SIG-M5 (cell line): ENCODE data around the gene ACOX1.

Experiments
- DNase-seq: peaks from one replicate; lab custom pipeline; 2025; lab: John Stamatoyannopoulos, UW

The ACOX1 gene

DNA sequence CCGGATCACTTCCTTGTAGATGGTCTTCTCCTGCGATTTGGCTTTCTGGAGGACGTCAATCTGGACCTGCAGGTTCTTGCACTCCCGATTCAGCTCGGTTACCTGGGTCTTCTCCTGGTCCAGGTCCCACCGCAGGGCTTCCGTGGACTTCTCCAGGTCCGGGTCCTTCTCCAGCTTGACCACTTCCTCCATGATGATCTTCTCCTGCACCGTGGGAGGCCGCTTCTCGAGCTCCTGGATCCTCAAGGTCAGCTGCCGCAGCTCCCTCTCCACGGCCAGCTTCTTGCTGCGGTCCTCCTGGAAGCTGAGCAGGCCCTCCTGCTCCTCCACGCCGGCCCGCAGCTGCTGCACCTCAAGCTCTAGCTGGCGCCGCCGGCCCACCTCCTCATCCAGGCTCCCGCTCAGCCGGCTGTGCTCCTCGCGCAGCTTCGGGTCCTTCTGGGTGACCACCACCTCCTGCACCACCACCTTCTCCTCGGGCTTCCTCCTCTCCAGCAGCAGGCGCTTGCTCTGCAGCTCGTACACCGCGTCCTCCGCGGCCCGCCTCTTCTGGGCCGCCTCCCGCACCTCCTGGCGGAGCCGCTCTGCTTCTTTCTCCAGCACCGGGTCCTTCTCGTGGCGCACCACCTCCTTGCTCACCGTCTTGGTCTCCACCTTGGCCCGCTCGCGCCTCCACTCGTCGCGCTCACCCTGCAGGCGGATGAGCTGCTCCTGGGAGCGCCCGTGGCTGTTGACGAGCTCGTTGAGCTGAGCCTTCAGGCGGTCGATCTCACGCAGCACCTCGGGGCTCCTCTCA is 29.9 kb upstream of the ACOX1 start:
- DNase-seq: no peak

GRCh38 chr17:76008208-76008607 is 29.2 kb upstream of the ACOX1 start:
- no peak for DNase-seq

- DNase-seq: no peak
Measured at GRCh38 chr17:76007850-76008165, 28.8 kb upstream of the ACOX1 start.

GRCh38 chr17:76007131-76007849 is 28.3 kb upstream of the ACOX1 start:
- no peak for DNase-seq

- no peak for DNase-seq
Measured at GRCh38 chr17:76005263-76006149, 26.5 kb upstream of the ACOX1 start.

GRCh38 chr17:76004750-76005262 is 25.8 kb upstream of the ACOX1 start:
- no peak for DNase-seq

GRCh38 chr17:76003915-76004314 is 24.9 kb upstream of the ACOX1 start:
- DNase-seq: no peak

DNA sequence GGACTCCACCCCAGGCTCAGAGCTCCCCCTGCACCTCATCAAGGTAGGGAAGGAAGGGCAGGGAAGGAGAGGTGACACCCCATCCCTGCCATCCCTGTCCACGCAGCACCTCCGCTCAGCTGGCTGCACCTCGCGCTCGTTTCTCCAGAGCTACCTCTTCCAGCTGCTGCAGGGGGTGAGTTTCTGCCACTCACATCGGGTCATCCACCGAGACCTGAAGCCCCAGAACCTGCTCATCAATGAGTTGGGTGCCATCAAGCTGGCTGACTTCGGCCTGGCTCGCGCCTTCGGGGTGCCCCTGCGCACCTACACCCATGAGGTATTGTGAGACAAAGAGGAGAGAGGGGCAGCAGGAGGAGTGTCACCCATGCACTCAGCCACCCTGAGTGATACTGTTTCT is 23.1 kb upstream of the ACOX1 start:
- no peak for DNase-seq

GRCh38 chr17:76000755-76001521 is 22.0 kb upstream of the ACOX1 start, which contains the start of gene CDK3:
TSS of gene CDK3 (plus strand) at chr17:76000855. CDS start at chr17:76001426, 571 bp downstream.
- no peak for DNase-seq

DNA sequence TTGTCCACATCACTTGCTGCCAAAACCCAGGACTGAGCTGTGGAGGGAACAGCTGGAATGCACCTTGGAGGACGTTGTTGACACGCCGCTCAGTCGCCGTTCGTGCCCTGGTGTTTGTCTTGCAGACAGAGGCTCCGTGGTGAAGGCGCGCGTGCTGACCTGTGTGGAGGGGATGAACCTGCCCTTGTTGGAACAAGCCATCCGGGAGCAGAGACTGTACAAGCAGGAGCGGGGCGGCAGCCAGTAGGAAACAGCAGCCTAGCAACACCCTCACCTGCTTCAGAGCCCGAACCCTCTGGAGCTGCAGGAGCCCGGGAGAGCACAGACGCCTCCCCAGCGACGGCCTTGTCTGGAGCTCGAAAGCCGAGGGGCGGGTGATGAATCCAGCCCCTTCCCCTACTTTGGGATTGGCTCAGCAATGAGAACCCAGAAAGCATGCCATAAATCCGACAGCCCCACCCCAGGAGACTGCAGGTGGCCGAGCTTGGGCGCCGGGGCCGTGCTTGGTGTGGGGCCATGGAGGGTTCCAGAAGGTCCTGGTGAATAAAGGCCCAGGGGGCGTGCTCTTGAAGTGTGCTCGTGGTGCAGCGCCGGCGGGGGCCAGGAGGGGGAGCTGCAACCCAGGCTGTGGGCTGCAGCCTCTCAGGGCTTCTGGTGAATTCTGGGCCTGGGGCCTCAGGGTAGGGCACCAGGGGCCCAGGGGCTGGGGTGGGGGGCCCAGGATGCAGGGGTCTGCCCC is 21.2 kb upstream of the ACOX1 start:
- no peak for DNase-seq

GRCh38 chr17:75998327-75998795 is 19.4 kb upstream of the ACOX1 start:
- no peak for DNase-seq

DNA sequence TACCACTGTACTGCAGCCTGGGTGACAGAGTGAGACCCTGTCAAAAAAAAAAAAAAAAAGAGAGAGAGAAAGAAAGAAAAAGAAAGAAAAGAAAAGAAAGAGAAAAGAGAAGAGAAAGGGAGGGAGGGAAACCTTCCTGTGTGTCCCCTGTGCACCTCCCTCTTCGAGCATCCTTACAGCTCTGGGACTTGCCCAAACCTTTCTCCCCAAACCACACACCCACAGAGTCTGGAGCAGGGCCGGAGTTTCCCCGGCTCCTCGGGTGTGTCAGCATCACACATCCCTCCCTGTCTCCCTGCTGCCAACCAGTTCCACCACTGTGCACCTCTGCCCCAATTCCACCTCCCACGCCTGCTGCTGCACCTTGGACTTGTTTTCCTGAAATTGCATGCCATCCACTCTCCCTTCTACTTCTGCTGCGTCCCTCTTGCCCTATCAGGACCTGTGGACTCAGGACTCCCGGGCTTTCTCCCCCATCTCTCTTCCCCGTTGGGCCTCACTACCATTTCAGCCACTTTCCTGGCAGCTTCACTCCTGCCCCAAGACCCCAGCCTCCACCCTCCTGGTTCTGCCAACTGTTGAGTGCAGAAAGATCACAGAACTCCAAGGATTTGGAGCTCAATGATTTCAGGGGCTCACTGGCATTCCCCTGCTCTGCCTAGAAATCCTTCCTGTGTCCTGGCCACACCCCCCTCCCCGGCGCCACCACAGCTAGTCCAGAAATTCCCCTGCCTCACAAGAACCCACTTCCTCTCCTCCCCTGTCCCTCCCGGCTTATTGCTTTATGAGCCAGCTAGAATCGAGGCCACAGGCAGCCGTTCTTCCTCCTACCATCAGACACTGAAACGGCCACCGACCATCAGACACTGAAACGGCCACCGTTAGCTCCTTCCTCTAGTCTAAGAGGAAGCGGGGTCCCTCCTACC is 18.0 kb upstream of the ACOX1 start:
- no peak for DNase-seq

DNA sequence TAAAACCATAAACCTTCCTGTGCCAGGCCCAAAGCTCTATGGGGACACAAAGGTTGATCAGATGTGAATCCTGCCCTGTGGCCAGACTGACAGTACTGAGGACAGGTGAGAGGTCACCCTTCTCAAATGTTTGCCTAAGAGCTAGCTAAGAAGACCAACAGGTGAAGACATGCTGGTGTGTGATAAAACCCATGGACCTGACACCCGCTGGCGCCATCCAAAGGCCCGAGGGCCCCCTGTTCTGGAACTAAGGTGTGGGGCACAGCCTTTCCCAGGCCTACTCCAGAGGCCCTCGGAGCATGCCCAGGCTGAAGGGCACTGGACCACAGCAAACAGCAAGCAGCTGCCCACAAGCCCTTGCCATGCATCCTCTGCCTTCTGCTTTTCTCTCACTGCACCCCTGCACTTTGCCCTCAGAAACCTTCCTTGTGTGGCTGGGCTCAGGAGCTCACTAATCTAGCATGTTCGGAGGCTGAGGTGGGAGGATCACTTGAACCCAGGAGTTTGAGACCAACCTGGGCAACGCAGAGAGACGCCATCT is 16.5 kb upstream of the ACOX1 start:
- DNase-seq: no peak

GRCh38 chr17:75994802-75995370 is 15.9 kb upstream of the ACOX1 start:
- DNase-seq: no peak

DNA sequence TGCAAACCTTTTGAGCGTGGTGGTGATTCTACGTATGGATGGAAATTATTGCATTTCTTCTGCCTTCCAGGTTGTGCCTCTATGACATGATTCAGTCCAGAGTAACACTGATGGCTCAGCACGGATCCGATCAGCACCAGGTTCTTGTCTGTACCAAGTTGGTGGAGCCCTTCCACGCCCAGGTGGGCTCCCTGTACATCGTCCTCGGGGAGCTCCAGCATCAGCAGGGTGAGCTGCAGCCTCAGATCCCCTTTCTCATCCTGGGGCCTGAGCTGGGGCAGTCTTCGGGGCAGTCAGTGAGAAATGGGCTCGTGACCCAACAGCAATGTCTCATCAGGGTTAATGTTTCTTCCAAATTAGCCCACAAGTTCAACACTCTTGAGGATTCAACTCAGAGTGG is 12.4 kb upstream of the ACOX1 start:
- DNase-seq: no peak

DNA sequence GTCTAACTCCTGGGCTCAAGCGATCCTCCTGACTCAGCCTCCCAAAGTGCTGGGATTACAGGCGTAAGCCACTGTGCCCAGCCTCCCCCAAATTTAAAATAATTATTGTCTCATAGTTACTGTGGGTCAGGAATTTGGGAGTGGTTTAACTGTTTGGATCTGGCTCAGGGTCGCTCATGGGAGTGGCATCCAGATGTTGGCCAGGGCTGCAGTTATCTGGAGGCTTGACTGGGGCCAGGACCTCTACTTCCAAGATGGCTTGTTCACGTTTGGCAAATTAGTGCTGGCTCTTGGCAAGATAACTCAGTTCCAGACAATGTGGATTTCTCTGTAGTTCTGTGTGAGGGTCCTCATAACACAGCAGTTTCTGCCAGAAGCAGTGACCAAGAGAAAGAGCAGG is 8.1 kb upstream of the ACOX1 start:
- DNase-seq: no peak

- no peak for DNase-seq
Measured at GRCh38 chr17:75985986-75986385, 7.0 kb upstream of the ACOX1 start.

GRCh38 chr17:75983501-75984181 is 4.7 kb upstream of the ACOX1 start:
- no peak for DNase-seq
